Hepatocyte (in vitro differentiated cells): ENCODE data around the gene TEDC1.

Experiments used
- EZH2 ChIP-seq: fragments of 200-600 bp; sonication (generic); IDR thresholded peaks from 2 replicates; pipeline ENCODE4 v1.6.1; 2016; ENCODE audit warnings: antibody characterized with exemption, mild to moderate bottlenecking, borderline replicate concordance
- EZH2phosphoT487 ChIP-seq: fragments of 200-600 bp; sonication (generic); IDR thresholded peaks from one replicate; pipeline ENCODE4 v1.6.1; 2018; ENCODE audit warnings: antibody characterized with exemption, mild to moderate bottlenecking, low read depth, moderate library complexity; ENCODE audit not compliant: unreplicated experiment, severe bottlenecking
- TF ChIP-seq, protein P1 (sequence below): fragments of 200-600 bp; sonication (generic); IDR thresholded peaks from 2 replicates; pipeline ENCODE4 v1.5.1; 2016; ENCODE audit warnings: antibody characterized with exemption, mild to moderate bottlenecking; ENCODE audit not compliant: poor library complexity

GRCh38 chr14:105442834-105443233 is 48.2 kb upstream of the TEDC1 start:
- TF ChIP-seq, protein P1, sequence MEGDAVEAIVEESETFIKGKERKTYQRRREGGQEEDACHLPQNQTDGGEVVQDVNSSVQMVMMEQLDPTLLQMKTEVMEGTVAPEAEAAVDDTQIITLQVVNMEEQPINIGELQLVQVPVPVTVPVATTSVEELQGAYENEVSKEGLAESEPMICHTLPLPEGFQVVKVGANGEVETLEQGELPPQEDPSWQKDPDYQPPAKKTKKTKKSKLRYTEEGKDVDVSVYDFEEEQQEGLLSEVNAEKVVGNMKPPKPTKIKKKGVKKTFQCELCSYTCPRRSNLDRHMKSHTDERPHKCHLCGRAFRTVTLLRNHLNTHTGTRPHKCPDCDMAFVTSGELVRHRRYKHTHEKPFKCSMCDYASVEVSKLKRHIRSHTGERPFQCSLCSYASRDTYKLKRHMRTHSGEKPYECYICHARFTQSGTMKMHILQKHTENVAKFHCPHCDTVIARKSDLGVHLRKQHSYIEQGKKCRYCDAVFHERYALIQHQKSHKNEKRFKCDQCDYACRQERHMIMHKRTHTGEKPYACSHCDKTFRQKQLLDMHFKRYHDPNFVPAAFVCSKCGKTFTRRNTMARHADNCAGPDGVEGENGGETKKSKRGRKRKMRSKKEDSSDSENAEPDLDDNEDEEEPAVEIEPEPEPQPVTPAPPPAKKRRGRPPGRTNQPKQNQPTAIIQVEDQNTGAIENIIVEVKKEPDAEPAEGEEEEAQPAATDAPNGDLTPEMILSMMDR: no peak
- TF ChIP-seq EZH2phosphoT487 (no peak), EZH2 (no peak)
